Endothelial cell of umbilical vein (primary cell): ENCODE results near the gene GJA1. TPM values are rescaled to one million over a fixed set of nuclear protein-coding genes. Genes with fewer than 3 reads are reported as not detected.
A peak's percentile ranks its signal among the peaks of the same experiment; 100 is the strongest.

Source experiments
- BruUV-seq: library from RNA; stranded (reverse); fragments of 400-500 nt; replicated peaks from 2 replicates; lab custom pipeline; 2021; lab: Mats Ljungman, UMichigan
- CTCF ChIA-PET: fragments of 300-600, 350-600 bp; sonication (Branson Sonifier 250); formaldehyde crosslinking; loops from one replicate; lab custom pipeline; 2021; ENCODE audit warnings: antibody characterized with exemption, inconsistent platforms; lab: Charles Lee
- POLR2A ChIA-PET: fragments of 300-600, 350-600 bp; sonication (Branson Sonifier 250); formaldehyde crosslinking; loops from one replicate; lab custom pipeline; 2021; ENCODE audit warnings: antibody characterized with exemption, inconsistent platforms; lab: Charles Lee
- DNase-seq: peaks from one replicate; pipeline ENCODE4 v3.0.0-alpha.2; 2011; ENCODE audit warnings: low read depth, low spot score
- FAIRE-seq: peaks from 2 replicates; lab custom pipeline; 2011; peaks lifted over from hg19 to GRCh38; lab: Jason Lieb, UNC
- H2AFZ ChIP-seq: 2 replicates; pipeline ENCODE4 v1.6.0; 2012; ENCODE audit warnings: low read depth, low read length, control low read depth, inconsistent platforms
- H3K27ac ChIP-seq: 2 replicates; pipeline ENCODE4 v1.5.1; 2011; ENCODE audit warnings: low read depth, mild to moderate bottlenecking, control low read depth, low read length, moderate library complexity; ENCODE audit not compliant: insufficient read depth
- H3K27me3 ChIP-seq, 2 experiments: 2 replicates each; pipeline versions ENCODE4 v1.6.0 to v1.6.1; 2011; ENCODE audit warnings: low read length in 2 of 2, mixed read lengths in 1 of 2; ENCODE audit not compliant: control insufficient read depth in 2 of 2, insufficient read depth in 2 of 2
- H3K36me3 ChIP-seq, 2 experiments: 2 replicates in 1 of 2; 3 replicates in 1 of 2; pipeline ENCODE4 v1.5.1; 2011; ENCODE audit warnings: low read length in 2 of 2, mild to moderate bottlenecking in 1 of 2, moderate library complexity in 1 of 2; ENCODE audit not compliant: control insufficient read depth in 2 of 2, insufficient read depth in 2 of 2; ENCODE audit errors: extremely low read depth in 1 of 2
- H3K4me1 ChIP-seq: 3 replicates; pipeline ENCODE4 v1.5.1; 2011; ENCODE audit warnings: mild to moderate bottlenecking, low read length; ENCODE audit not compliant: control insufficient read depth, insufficient read depth; ENCODE audit errors: extremely low read depth
- H3K4me2 ChIP-seq: 2 replicates; pipeline ENCODE4 v1.6.1; 2011; ENCODE audit warnings: low read length, control low read depth, mixed read lengths; ENCODE audit not compliant: insufficient read depth
- H3K4me3 ChIP-seq, 3 experiments: fragments of 200-600 bp in 1 of 3; sonication (generic), shearing (Covaris generic) in 1 of 3; replicated peaks in 1 of 3; 2 replicates each; pipeline ENCODE4 v1.5.1; 2011 to 2016; ENCODE audit warnings: control low read depth in 3 of 3, low read length in 3 of 3, mild to moderate bottlenecking in 2 of 3, inconsistent platforms in 1 of 3, low read depth in 1 of 3, moderate library complexity in 1 of 3; ENCODE audit not compliant: insufficient read depth in 1 of 3
- H3K79me2 ChIP-seq: 2 replicates; pipeline ENCODE4 v1.6.0; 2012; ENCODE audit warnings: low read length, inconsistent platforms; ENCODE audit not compliant: control insufficient read depth, insufficient read depth
- H3K9ac ChIP-seq: replicated peaks from 2 replicates; pipeline ENCODE3; 2011; ENCODE audit warnings: low read length, control low read depth; ENCODE audit not compliant: insufficient read depth; ENCODE audit errors: extremely low read depth
- H3K9me1 ChIP-seq: replicated peaks from 3 replicates; pipeline ENCODE4 v1.6.0; 2011; ENCODE audit warnings: mild to moderate bottlenecking, low read length; ENCODE audit not compliant: control insufficient read depth, insufficient read depth; ENCODE audit errors: extremely low read depth
- H3K9me3 ChIP-seq: replicated peaks from 2 replicates; pipeline ENCODE4 v1.5.1; 2012; ENCODE audit warnings: low read length, inconsistent platforms; ENCODE audit not compliant: control insufficient read depth, insufficient read depth
- H4K20me1 ChIP-seq: replicated peaks from 2 replicates; pipeline ENCODE3; 2011; ENCODE audit warnings: mild to moderate bottlenecking, low read length; ENCODE audit not compliant: control insufficient read depth, insufficient read depth; ENCODE audit errors: extremely low read depth
- EZH2 ChIP-seq: IDR thresholded peaks from 2 replicates; pipeline ENCODE4 v1.6.1; 2012; ENCODE audit warnings: borderline replicate concordance, low read depth, mild to moderate bottlenecking, moderate library complexity, low read length, inconsistent platforms; ENCODE audit not compliant: severe bottlenecking
- FOS ChIP-seq: IDR thresholded peaks from 2 replicates; pipeline ENCODE4 v1.6.1; 2011; ENCODE audit warnings: mild to moderate bottlenecking, low read length, moderate library complexity, borderline replicate concordance; ENCODE audit not compliant: insufficient read depth
- GATA2 ChIP-seq: IDR thresholded peaks from 2 replicates; pipeline ENCODE4 v1.7.0; 2011; ENCODE audit warnings: low read depth, mild to moderate bottlenecking, moderate library complexity, mixed read lengths, low read length; ENCODE audit not compliant: insufficient read length, insufficient read depth
- JUN ChIP-seq: IDR thresholded peaks from 2 replicates; pipeline ENCODE4 v1.6.1; 2011; ENCODE audit warnings: borderline replicate concordance, low read depth; ENCODE audit not compliant: insufficient read length, insufficient read depth
- MAX ChIP-seq: IDR thresholded peaks from 2 replicates; pipeline ENCODE4 v1.6.1; 2011; ENCODE audit not compliant: insufficient read depth, insufficient read length
- MYC ChIP-seq: IDR thresholded peaks from one replicate; pipeline ENCODE4 v1.6.1; 2011; ENCODE audit warnings: mild to moderate bottlenecking, low read depth, low read length
- POLR2A ChIP-seq: IDR thresholded peaks from 2 replicates; pipeline ENCODE4 v1.6.1; 2012; ENCODE audit warnings: low read depth, mild to moderate bottlenecking, control low read depth, low read length
- POLR2AphosphoS5 ChIP-seq: IDR thresholded peaks from 2 replicates; pipeline ENCODE4 v1.6.1; 2012; ENCODE audit warnings: low read depth, mild to moderate bottlenecking, control low read depth, low read length, moderate library complexity; ENCODE audit not compliant: insufficient read depth
- dilution Hi-C: fragments of 300-500 bp; cut with MboI; formaldehyde crosslinking; loops from one replicate; pipeline ENCODE4 v1.15.0; 2019; ENCODE audit warnings: low sequenced_read_pairs; ENCODE audit not compliant: extremely low pct_ligation_motif_present
- intact Hi-C: fragments of 100-400 bp; cut with micrococcal nuclease; formaldehyde crosslinking; loops from one replicate; pipeline ENCODE4 v1.10.0; 2022
- polyA plus RNA-seq, 4 experiments: library from polyadenylated mRNA; depleted of rRNA in 3 of 4; stranded (reverse) in 3 of 4; unstranded in 1 of 4; fragments of >200 nt; gene quantifications; 2 replicates each; pipeline versions ENCODE4 v1.2.1 to v1.2.3, GENCODE V29; 2011 to 2012; ENCODE audit warnings: missing spikeins in 1 of 4
- total RNA-seq: library from RNA; stranded (reverse); gene quantifications from 2 replicates; pipeline ENCODE4 v1.2.3, GENCODE V29; 2021
- TF ChIP-seq, protein P1 (sequence below), 2 donors: IDR thresholded peaks; 1 replicate in 1 of 2; 2 replicates in 1 of 2; pipeline ENCODE4 v1.5.1; 2011; ENCODE audit warnings: low read length in 2 of 2, mild to moderate bottlenecking in 2 of 2, moderate library complexity in 2 of 2, control low read depth in 1 of 2, inconsistent platforms in 1 of 2, low read depth in 1 of 2; ENCODE audit not compliant: insufficient read depth in 1 of 2; ENCODE audit errors: extremely low read depth in 1 of 2

GJA1 gene
- total and polyA plus RNA-seq, 2 donors (not counting 3 experiments of a cell fraction or from before 2014, with no cell fraction given) = 185 to 235 TPM

DNA sequence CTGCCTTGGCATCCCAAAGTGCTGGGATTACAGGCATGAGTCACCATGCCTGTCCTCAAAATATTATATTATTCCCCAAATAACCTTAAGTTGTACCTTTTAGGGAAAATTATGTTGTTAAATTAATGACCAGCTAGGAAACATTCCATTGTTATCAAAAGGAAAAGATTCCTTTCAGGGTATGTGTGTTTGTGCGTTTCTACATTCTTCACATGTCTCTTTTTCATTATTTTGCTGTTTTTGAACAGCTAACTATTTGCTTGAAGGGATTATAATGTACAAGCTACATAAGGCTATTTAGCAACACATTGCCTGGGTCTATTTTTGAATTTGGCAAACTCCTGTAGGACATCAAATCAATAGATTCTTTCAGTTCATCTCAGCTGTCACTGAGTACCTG is 57.1 kb downstream of the GJA1 start:
- H4K20me1 ChIP-seq = no peaks in the 10 kb centered on the region
- DNase-seq (peak; percentile 38), FAIRE-seq (no peak)
- TF ChIP-seq MAX (no peak), EZH2 (no peak), POLR2A (no peak), MYC (no peak), JUN (no peak), POLR2AphosphoS5 (no peak), GATA2 (no peak), FOS (no peak)
- TF ChIP-seq, protein P1, sequence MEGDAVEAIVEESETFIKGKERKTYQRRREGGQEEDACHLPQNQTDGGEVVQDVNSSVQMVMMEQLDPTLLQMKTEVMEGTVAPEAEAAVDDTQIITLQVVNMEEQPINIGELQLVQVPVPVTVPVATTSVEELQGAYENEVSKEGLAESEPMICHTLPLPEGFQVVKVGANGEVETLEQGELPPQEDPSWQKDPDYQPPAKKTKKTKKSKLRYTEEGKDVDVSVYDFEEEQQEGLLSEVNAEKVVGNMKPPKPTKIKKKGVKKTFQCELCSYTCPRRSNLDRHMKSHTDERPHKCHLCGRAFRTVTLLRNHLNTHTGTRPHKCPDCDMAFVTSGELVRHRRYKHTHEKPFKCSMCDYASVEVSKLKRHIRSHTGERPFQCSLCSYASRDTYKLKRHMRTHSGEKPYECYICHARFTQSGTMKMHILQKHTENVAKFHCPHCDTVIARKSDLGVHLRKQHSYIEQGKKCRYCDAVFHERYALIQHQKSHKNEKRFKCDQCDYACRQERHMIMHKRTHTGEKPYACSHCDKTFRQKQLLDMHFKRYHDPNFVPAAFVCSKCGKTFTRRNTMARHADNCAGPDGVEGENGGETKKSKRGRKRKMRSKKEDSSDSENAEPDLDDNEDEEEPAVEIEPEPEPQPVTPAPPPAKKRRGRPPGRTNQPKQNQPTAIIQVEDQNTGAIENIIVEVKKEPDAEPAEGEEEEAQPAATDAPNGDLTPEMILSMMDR (IDR thresholded peaks at IDR 0.05; ENCODE audit: extremely low read depth in 1 of 2, insufficient read depth in 1 of 2, low read depth in 1 of 2, low read length in 2 of 2) = no peak
- H3K27me3 ChIP-seq = no peaks in the 10 kb centered on the region
- H3K4me3 ChIP-seq = no peak overlapping the region
- no peak overlapping the region for H2AFZ ChIP-seq
- no peaks in the 10 kb centered on the region for H3K9me3 ChIP-seq
- H3K79me2 ChIP-seq = no peaks in the 10 kb centered on the region
- dilution Hi-C loops = no loop called here
- no peak overlapping the region for H3K4me2 ChIP-seq
- POLR2A ChIA-PET = interaction anchor here (1.0 kb wide), 1 partner anchor 29 kb away, joined by 3 read pairs; no protein-coding TSS in a partner anchor
- no peaks in the 10 kb centered on the region for H3K9me1 ChIP-seq
- H3K9ac ChIP-seq = no peak overlapping the region
- no peaks in the 10 kb centered on the region for H3K4me1 ChIP-seq
- no peaks in the 10 kb centered on the region for H3K36me3 ChIP-seq
- intact Hi-C loops = no loop called here
- no TSS peak for BruUV-seq
- CTCF ChIA-PET = interaction anchor here (1.4 to 2.3 kb wide), 2 partner anchors 11 to 16 kb away, joined by 3 to 6 read pairs; no protein-coding TSS in a partner anchor
- no peak overlapping the region for H3K27ac ChIP-seq
